ENCODE data around the gene ARHGEF28.

Gene ARHGEF28

DNA sequence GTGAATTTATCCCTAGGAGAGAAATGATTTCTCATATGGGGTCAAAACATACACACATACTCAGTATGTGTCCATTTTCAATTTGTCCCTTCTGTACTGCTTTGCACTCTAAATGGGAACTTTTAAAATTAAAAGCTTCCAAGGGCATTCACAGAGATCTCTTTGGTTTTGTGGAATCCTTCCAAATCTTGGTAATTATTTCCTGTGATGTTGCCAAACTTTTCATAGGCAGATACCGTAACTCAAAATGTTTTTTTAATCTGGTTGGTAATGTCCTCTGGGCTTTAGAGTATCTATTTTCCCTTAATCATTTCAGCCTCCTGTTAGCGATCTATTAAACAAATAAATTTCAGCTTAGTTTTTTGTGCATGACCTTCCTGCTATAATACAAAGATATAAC is 282.4 kb downstream of the ARHGEF28 start:
- FAIRE-seq: no peak

DNA sequence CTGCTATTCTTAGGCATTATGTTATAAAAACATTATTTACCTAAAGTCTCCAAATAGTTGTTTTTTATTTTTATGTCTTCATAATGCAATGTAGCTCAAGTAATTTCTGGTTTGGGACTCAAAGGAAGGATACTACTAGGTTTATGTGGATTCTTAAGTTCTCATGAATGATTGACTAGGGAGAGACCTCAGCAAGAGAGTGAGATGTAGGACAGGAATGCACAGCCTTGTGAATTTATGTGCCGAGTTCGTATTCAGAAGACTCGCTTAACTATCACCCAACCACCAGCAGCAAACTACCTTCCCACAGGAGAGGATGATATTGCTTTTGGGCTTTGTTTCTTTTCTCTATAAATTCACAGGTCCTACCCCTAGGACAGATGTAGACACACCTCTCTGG is 282.9 kb downstream of the ARHGEF28 start:
- no peak for FAIRE-seq

DNA sequence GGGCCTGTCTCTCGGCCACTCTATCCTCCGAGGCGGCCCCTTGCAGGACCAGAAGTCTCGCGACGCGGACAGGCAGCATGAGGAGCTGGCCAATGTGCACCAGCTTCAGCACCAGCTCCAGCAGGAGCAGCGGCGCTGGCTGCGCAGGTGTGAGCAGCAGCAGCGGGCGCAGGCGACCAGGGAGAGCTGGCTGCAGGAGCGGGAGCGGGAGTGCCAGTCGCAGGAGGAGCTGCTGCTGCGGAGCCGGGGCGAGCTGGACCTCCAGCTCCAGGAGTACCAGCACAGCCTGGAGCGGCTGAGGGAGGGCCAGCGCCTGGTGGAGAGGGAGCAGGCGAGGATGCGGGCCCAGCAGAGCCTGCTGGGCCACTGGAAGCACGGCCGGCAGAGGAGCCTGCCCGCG is 283.5 kb downstream of the ARHGEF28 start:
- FAIRE-seq: no peak

DNA sequence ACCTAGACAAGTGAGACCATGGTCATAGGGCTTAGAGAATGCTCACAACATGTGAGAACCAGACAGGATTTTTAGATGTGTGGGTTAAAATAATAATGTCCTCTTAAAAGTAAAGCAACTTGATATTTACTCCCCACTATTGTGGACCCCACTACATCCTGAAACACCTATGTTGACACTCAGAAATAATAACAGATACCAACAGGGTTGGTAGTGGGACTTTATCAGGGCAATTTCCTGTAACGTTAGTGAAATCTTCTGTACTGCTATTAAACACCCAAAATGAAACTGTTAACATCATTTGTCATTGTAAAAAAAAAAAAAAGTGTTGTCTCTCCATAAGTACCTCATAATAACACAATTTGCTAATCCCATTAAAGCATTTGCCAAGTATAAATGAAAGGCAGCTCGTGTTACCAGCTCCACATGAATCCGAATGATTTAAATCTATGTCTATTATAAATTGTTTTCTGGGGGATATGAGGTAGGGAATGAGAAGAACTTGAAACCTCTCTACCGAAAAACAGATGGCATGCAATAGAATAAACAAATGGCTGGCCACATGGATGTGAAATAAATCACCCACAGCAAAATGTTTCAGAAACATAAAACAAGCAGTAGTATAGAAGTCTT is 285.9 kb downstream of the ARHGEF28 start:
- FAIRE-seq: no peak

GRCh38 chr5:73912821-73913271 is 286.9 kb downstream of the ARHGEF28 start:
- FAIRE-seq: no peak

GRCh38 chr5:73913971-73914370 is 288.0 kb downstream of the ARHGEF28 start:
- FAIRE-seq: no peak

- FAIRE-seq: no peak
These were observed 289.3 kb downstream of the ARHGEF28 start for GRCh38 chr5:73915345-73915744.

- FAIRE-seq: no peak
These were observed 291.4 kb downstream of the ARHGEF28 start for GRCh38 chr5:73917433-73917832.

DNA sequence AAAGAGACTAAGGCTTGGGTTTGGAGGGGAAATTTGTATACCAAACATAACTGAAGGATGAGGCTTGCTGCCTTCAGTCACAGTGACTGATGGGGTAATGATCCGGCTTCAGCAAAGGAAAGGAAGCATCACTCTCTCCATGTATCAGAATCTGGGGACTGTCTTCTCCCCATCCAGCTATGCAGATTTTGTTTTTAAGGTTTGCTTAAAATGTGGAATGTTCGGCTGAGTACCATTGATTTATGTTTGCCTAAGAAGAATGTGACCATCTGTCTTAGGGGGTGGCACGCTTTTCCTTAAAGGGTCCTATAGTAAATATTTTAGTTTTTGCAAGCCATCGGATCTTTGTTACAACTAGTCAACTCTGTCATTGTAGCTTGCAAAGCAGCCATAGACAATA is 291.9 kb downstream of the ARHGEF28 start:
- FAIRE-seq: no peak

DNA sequence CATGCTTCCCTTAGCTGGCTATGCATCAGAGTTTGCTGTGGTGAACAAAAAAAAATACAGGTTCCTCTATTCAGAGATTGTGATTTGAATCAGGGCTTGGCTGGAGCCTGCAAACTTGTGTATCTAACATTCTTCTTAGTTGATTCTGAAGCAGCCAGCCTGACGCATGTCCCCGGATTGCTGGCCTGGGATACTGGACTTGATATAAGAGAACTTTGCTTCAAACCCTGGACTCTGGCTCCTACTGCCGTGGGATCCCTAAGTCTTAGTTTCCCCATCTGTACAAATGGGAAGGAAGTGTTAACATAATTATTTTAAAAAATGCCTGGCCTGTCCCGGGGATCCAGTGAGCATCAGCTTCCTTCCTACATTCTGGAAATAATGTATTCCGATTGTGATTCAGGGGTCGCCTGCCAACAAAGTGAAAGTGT is 292.8 kb downstream of the ARHGEF28 start:
- FAIRE-seq: no peak

- no peak for FAIRE-seq
These were observed 295.7 kb downstream of the ARHGEF28 start for GRCh38 chr5:73921741-73922140.

DNA sequence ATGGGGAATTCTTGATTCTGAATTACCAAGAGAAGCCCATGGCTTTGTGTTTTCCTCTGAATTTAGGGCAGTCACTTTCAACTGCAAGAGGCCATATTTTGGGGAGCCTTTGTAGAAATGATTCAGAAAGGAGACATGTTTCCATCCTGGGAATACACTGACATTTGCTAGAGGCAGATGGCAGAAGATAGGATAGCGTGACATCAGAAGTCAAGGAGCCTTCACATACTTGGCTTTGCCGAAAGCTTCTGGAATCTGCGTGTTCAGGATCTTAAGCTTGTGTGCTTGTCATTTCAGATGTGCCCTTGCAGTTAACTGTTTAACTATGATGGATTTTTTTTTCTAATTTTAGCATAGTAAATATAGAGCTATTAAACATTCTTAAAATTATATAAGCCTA is 296.2 kb downstream of the ARHGEF28 start:
- no peak for FAIRE-seq

- FAIRE-seq: no peak
These were observed 297.0 kb downstream of the ARHGEF28 start for GRCh38 chr5:73922875-73923557.

GRCh38 chr5:73928476-73929070 is 302.6 kb downstream of the ARHGEF28 start:
- no peak for FAIRE-seq

DNA sequence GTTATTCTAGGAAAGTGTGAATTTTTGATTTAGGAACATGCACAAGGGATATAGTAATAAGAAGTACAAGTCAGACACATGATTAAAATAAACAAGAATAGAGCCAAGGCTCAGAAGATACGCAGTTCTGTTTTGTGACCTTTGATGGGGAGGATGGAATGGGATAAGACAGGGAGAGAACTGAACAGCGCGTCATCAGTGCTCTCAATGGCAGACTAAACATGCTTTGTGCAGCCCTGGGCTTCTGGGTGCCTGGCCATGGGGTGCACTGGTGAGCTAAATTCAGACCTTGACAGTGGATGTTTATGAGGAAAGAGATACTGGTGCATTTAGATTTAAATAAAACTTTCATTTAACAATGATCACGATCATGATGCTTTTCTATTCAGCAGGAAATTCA is 309.7 kb downstream of the ARHGEF28 start:
- no peak for FAIRE-seq

- FAIRE-seq: no peak
These were observed 312.4 kb downstream of the ARHGEF28 start for GRCh38 chr5:73938280-73938937.

GRCh38 chr5:73938938-73939320 is 312.9 kb downstream of the ARHGEF28 start:
- FAIRE-seq: no peak

DNA sequence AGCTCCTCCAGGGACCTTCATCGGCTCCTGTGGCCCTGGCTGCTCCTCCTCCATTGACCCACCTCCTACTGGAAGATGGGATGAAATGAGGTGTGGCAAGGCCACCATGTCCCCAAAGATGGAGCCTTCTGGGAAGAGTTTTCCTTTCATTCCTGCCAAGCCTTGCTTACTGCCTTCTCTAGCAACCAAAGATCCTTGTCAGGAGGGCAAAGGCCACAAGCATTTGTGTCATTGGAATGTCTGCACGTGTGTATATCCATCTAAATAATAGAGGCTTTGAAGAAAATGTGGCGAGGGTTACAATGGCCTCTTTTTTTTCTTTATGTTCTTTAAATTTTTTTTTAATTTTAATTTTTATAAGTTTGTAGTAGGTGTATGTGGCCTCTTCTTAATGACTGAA is 313.6 kb downstream of the ARHGEF28 start:
- no peak for FAIRE-seq

- no peak for FAIRE-seq
These were observed 314.0 kb downstream of the ARHGEF28 start for GRCh38 chr5:73940026-73940425.

DNA sequence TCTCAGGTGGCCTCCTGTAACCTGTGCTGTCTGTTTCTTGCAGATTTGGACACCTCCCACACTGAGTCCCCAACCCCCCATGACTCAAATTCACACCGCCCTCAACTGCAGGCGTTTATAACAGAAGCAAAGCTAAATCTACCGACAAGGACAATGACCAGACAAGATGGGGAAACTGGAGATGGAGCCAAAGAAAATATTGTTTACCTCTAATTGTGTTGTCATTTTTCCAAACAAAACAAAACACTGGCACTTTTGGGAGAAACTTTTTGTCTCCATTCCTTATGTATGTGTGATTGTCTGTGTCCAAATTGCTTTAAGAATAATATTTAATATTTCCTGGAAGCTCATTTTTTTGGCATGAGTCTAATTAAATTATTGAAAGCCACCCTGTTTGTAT is 314.8 kb downstream of the ARHGEF28 start:
- no peak for FAIRE-seq

- FAIRE-seq: no peak
These were observed 316.8 kb downstream of the ARHGEF28 start for GRCh38 chr5:73942783-73943182.

- FAIRE-seq: no peak
These were observed 317.4 kb downstream of the ARHGEF28 start for GRCh38 chr5:73943397-73943796.

- no peak for FAIRE-seq
These were observed 318.6 kb downstream of the ARHGEF28 start for GRCh38 chr5:73944581-73944980.

- FAIRE-seq: no peak
These were observed 319.5 kb downstream of the ARHGEF28 start for GRCh38 chr5:73945505-73945904.

All from A204.1 (cell line).